KG1 (cell line): ENCODE data around the gene RRP12.
"Not testable (repeated sequence)": the region's sequence is repeated elsewhere in the genome, so short reads cannot be mapped to it uniquely, and the experiment has no call there.

Experiments
- DNase-seq: peaks from one replicate; lab custom pipeline; 2025; lab: John Stamatoyannopoulos, UW

RRP12 gene

DNA sequence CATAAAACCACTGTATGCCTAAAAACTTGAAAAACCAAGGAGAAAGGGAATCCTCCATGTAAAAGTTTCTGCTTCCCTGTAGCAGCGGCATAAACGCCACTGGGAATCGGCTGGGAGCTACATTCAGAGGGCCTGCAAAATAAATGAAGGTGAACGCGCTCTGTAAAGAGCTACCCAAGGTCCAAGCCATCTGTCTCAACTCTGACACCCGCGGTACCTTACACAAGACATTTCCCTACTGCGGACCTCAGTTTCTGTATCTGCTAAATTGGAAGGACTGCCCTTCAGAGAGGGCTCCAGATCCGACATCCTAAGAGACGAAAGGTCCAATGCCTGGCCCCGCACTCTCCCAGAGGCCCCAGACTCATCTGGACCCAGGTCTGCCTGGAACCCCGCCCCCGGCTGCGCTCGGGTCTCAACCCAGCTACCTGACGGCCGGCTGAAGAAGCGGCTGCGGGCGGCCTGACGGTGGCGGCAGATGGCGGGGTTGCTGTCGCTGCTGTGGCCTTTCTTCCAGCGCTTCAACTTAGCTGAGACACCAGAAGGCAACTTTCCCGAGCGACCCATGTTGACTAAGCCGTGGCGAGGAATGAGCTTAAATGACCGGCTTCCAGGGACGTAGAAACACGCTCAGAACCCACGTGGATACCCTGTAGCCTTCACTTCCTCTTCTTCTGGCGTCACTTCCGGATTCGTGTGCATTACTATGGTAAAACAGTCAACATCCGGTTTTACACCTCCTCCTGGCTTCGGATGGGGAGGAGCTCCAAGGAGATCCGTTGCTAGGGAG is at the start of gene RRP12:
RRP12 (minus strand) TSS at position 676 of the 790 bp plus-strand sequence; CDS start at position 567, 109 bp downstream.
- peak; percentile 93 for DNase-seq

DNA sequence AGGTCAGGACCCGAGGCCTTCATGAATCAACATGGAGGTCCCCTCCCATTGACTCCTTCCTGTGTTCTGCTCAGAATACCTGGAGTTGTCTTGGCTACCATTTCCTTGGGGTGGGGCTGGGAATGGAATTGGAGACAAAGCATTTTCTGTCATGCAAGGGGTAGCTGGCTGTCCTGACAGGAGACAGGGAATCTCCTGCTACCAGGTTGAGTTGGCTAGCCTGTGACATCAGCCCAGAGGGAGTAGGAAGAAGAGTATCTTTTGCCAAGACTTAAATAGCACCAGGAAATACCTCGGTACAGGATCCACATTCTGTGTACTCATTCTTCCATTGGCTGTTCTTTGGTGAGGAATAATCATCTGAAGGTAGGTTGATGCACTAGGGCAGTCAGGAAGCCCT is 49.7 kb upstream of the RRP12 start:
- no peak for DNase-seq

- DNase-seq = peak; percentile 67
Observed at GRCh38 chr10:97445722-97446639, 44.8 kb upstream of the RRP12 start, which contains the start of the genes EXOSC1 and ZDHHC16. TSS of gene EXOSC1 (minus strand) at chr10:97446006. CDS start at chr10:97445985, 21 bp downstream. TSS of gene ZDHHC16 (plus strand) at chr10:97446175. CDS start at chr10:97451676, 5,501 bp downstream.

DNA sequence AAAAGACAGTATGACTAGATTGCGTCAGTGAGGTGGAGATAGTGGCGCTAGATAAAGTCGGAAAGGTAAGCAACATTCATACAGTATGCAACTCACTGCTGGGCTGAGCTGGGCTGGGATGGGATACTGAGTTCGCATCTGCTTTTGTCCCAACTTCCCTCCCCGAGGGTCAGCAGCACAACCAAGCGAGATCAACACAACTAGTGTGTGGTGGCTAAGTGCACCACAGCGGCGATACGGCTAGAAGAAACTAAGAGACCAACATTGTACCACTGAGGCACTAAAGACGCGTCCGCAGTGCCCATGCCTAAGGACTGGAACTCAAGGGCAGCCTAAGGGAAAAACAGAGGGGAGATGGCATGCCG is 44.2 kb upstream of the RRP12 start:
- no peak for DNase-seq

GRCh38 chr10:97444212-97444611 is 43.1 kb upstream of the RRP12 start:
- DNase-seq = no peak

- DNase-seq = no peak
Observed at GRCh38 chr10:97442277-97442676, 41.1 kb upstream of the RRP12 start.

DNA sequence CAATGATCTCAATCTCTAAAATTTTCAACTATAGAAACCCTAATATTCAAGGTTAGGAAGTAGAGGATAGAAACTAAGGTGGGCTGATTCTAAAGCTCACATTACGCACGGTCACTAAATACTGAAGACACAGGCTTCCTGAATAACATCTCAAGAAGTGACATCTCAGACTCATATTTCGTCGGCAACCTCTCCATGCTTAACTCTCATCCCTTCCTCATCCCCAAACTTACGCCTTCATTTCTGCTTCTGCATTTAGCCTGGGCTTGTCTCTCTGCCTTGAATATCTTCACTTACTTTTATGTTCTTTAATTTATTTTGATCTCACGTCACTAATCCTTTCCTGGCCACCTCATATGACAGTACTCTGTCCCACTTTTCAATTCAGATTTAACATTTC is 34.1 kb upstream of the RRP12 start:
- DNase-seq = no peak

- no peak for DNase-seq
Observed at GRCh38 chr10:97434557-97434956, 33.4 kb upstream of the RRP12 start.

DNA sequence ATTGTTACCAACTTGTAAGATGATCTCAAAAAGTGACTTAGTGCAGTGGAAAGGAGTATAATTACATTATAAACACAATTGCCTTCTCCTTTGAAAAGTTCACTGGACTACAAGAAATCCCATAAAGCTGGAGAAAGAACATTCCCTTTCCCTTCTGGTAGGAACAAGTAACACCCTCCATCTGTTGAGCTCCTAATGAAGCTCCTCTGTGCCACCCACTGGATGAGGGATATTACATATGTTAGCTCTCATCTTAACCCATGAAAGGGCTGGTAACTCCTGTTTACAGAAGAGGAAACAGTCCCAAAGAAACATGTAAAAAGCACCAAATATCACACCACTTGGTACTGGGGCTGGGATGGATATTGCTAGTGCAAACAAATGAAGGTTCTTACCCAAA is 32.9 kb upstream of the RRP12 start:
- no peak for DNase-seq

DNA sequence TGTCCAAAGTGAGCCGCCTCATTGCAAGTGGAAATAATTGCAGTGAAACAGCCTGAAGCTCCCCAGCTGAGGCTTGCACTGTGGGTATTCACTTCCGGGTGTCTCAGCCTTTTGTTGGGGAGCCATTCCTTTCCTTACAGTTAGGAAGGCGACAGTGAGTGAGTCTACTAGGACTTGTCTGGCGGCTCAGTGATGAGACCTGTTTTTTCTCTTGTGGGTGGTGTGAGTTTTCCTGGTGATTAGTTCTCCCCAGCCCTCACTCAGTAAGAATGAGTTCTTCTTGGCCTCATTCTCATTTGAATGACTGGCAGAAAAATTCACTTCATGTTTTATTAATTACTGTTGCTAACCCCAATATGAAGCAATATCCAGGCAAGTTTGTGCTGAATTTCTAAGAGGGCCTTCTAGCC is 27.4 kb upstream of the RRP12 start:
- DNase-seq = no peak

GRCh38 chr10:97427571-97428179 is 26.5 kb upstream of the RRP12 start:
- no peak for DNase-seq

- DNase-seq = no peak
Observed at GRCh38 chr10:97426776-97427570, 25.8 kb upstream of the RRP12 start.

GRCh38 chr10:97425964-97426775 is 25.0 kb upstream of the RRP12 start, which contains the start of gene PGAM1:
TSS of gene PGAM1 (plus strand) at chr10:97426191. CDS start at chr10:97426308, 117 bp downstream.
- peak; percentile 93 for DNase-seq

DNA sequence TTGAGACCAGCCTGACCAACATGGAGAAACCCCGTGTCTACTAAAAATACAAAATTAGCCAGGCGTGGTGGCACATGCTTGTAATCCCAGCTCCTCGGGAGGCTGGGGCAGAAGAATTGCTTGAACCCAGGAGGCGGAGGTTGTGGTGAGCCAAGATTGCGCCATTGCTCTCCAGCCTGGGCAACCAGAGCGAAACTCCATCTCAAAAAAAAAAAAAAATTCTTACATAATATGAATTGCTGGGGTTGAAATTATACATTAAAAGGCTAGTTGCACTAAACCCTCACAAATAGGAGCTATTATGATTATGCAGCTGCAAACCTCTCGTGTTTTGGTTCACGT is 22.6 kb upstream of the RRP12 start:
- DNase-seq = not testable (repeated sequence)

DNA sequence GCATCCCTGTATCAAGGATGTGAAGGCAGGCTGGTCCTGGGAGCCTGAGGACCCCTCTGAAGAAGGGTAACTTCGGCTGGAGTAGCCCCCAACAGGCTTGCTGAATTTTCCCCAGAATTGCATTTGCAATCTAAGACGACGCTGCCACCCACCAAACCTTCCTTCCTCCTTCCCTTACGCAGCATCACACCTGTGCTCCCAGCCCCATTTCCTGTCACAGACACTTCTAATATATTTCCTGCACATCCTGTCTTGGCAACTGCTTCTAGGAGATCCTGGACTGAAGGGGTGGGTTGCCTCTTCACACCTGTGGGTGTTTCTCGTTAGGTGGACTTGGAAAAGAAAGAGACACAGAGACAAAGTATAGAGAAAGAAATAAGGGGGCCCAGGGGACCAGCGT is 15.4 kb upstream of the RRP12 start:
- no peak for DNase-seq

GRCh38 chr10:97412891-97413304 is 11.8 kb upstream of the RRP12 start:
- no peak for DNase-seq

DNA sequence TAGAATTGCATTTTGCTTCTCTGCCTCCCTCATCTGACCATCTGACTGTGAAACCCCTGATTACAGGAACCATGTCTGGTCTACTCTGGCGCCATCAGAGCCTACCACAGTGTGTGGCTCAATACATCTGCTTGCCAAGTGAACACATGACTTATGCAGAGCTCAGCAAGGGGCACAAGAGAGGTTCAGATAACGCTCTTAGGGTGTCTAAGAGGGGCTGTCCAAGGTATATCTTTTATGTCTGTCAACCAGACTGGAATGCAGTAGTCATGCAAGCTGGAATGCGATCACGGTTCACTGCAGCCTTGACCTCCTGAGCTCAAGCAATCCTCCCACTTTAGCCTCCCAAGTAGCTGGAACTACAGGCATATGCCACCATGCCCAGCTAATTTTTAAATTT is 10.3 kb upstream of the RRP12 start:
- DNase-seq = no peak

DNA sequence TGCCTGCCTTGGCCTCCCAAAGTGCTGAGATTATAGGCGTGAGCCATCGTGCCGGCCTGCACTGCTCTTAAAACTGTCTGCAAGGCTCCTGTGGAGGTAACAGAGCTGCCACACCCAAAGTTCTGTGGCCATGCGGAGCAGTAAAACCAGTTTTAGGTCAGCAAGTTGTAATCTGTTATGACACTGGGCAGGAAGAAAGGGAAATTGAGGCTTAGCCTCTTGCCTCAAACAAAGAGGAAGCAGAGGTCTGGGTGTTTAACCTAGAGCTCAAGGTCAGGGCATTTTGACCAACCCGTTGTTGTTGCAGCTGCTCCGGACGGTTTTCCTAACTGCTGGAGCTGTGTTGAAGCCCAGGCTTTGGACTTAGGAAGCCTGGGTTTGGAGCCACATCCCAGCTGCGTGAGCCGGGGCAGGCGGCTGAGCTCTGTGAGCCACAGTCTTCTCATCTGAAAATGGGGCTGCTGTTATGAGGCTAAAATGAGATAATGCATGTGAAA is 7.4 kb upstream of the RRP12 start:
- DNase-seq = no peak

GRCh38 chr10:97407952-97408248 is 6.8 kb upstream of the RRP12 start:
- DNase-seq = no peak

- peak; percentile 76 for DNase-seq
Observed at GRCh38 chr10:97407211-97407951, 6.2 kb upstream of the RRP12 start.
